OCI-LY7 (cell line): Measurements from ENCODE around the gene ABHD6. TPM values are rescaled to one million over a fixed set of nuclear protein-coding genes. Genes with fewer than 3 reads are reported as not detected.

Experiments
- BruUV-seq: library from RNA; stranded (reverse); fragments of 400-500 nt; replicated peaks from 2 replicates; lab custom pipeline; 2021; lab: Mats Ljungman, UMichigan
- CTCF ChIA-PET: fragments of 300-600 bp; sonication (Branson Sonifier 250); formaldehyde crosslinking; loops from one replicate; lab custom pipeline; 2022; ENCODE audit warnings: antibody characterized with exemption; ENCODE audit not compliant: unreplicated experiment; lab: Charles Lee
- POLR2A ChIA-PET: fragments of 300-600 bp; sonication (Branson Sonifier 250); formaldehyde crosslinking; loops from one replicate; lab custom pipeline; 2022; ENCODE audit warnings: antibody characterized with exemption; lab: Charles Lee
- DNase-seq: peaks from one replicate; pipeline ENCODE4 v3.0.0-alpha.2; 2015; ENCODE audit warnings: low spot score
- H2AFZ ChIP-seq: fragments of 200-600 bp; sonication (generic), shearing (Covaris generic); 2 replicates; pipeline ENCODE4 v1.6.1; 2014; ENCODE audit warnings: mild to moderate bottlenecking, antibody characterized with exemption, low read length, moderate library complexity
- H3K27ac ChIP-seq: fragments of 200-600 bp; sonication (generic); 2 replicates; pipeline ENCODE4 v1.5.1; 2014; ENCODE audit warnings: mixed run types, low read depth, mild to moderate bottlenecking, moderate library complexity, low read length, inconsistent platforms; ENCODE audit not compliant: poor library complexity, severe bottlenecking
- H3K36me3 ChIP-seq: fragments of 200-600 bp; sonication (generic); 2 replicates; pipeline ENCODE4 v1.6.1; 2014; ENCODE audit warnings: mild to moderate bottlenecking, antibody characterized with exemption, low read length, moderate library complexity, mixed read lengths; ENCODE audit not compliant: insufficient read depth
- H3K4me1 ChIP-seq: fragments of 200-600 bp; sonication (generic); 2 replicates; pipeline ENCODE4 v1.5.1; 2014; ENCODE audit warnings: mild to moderate bottlenecking, low read length; ENCODE audit not compliant: insufficient read depth, poor library complexity, severe bottlenecking
- H3K4me2 ChIP-seq: fragments of 200-600 bp; sonication (generic); 2 replicates; pipeline ENCODE4 v1.6.1; 2014; ENCODE audit warnings: mild to moderate bottlenecking, low read length
- H3K4me3 ChIP-seq: fragments of 200-600 bp; sonication (generic); 2 replicates; pipeline ENCODE4 v1.5.1; 2014; ENCODE audit warnings: mild to moderate bottlenecking, low read depth, low read length; ENCODE audit not compliant: poor library complexity, severe bottlenecking
- H3K79me2 ChIP-seq: fragments of 200-600 bp; sonication (generic); 2 replicates; pipeline ENCODE4 v1.6.1; 2016; ENCODE audit warnings: low read depth, mild to moderate bottlenecking, low read length, moderate library complexity, mixed read lengths; ENCODE audit not compliant: insufficient read depth
- H3K9me2 ChIP-seq: fragments of 200-600 bp; sonication (generic); 2 replicates; pipeline ENCODE4 v1.6.1; 2016; ENCODE audit warnings: mild to moderate bottlenecking, low read length, mixed read lengths; ENCODE audit not compliant: insufficient read depth
- H3K9me3 ChIP-seq: fragments of 200-600 bp; sonication (generic); 2 replicates; pipeline ENCODE4 v1.6.1; 2014; ENCODE audit warnings: mild to moderate bottlenecking, mixed run types, low read length, mixed read lengths
- H4K20me1 ChIP-seq: fragments of 200-600 bp; sonication (generic); 2 replicates; pipeline ENCODE4 v1.6.1; 2014; ENCODE audit warnings: mild to moderate bottlenecking, antibody characterized with exemption, low read length, moderate library complexity, mixed read lengths; ENCODE audit not compliant: insufficient read depth
- CTCF ChIP-seq: fragments of 200-600 bp; sonication (generic); conservative IDR thresholded peaks from 2 replicates; pipeline ENCODE4 v1.5.1; 2014; ENCODE audit warnings: mild to moderate bottlenecking, antibody characterized with exemption, low read length, moderate library complexity, mixed read lengths
- EZH2phosphoT487 ChIP-seq: fragments of 200-600 bp; sonication (generic); IDR thresholded peaks from 2 replicates; pipeline ENCODE4 v1.6.1; 2018; ENCODE audit warnings: low read depth, borderline replicate concordance, mild to moderate bottlenecking, mixed run types, antibody characterized with exemption, low read length, moderate library complexity, mixed read lengths
- intact Hi-C: fragments of 100-400 bp; cut with micrococcal nuclease; formaldehyde crosslinking; loops from one replicate; pipeline ENCODE4 v1.10.0; 2022; ENCODE audit not compliant: unreplicated experiment
- total RNA-seq, 2 experiments: library from RNA; depleted of rRNA in 1 of 2; stranded (reverse); fragments of >200 nt in 1 of 2; shearing (Covaris generic) in 1 of 2; gene quantifications; 2 replicates each; pipeline ENCODE4 v1.2.3, GENCODE V29; 2014 to 2022

The ABHD6 gene
- total RNA-seq, 2 experiments from 2014 or later = 5.8 to 10.7 TPM

DNA sequence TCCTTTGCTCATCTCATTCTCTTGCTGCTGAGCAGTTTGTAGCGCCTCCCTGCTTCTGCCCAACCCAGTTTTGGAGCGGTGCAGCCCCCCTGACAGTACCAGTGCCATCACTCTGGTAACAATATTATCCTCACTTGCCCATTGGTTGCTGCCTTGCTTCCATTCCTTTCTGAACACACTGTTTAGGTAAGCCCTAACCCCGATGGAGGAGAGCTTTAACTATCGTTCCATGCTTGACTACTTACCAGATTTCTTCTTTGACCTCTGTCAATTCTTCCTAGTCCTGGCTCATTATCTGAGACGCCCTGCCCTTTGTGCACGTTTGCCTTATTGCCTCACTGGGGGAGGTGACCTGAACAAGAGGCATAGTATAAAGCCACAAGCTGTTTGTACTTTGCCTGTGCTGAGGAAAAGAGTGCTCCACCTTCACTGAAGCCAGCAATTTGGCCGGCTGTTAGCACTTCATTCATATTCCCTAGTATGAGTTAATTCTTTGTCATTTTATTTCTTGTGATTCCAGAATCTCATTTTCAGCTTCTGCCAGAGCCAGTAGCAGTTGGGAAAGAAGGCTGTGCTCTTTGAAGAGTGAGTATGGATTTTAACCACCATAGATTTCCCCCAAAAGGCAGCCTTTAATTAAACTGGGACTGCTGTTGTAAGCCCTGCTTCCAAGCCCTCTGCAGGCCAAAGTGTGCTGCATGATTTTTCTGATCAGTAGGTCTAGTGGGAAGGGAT lies 11.9 kb downstream of the ABHD6 start:
- no peaks in the 10 kb centered on the region for H3K36me3 ChIP-seq
- DNase-seq = no peak
- H3K4me2 ChIP-seq = no peak overlapping the region
- POLR2A ChIA-PET = interaction anchor here (0.5 kb wide), 1 partner anchor 230 kb away, joined by 4 read pairs; no protein-coding TSS in a partner anchor
- CTCF ChIA-PET = no interaction called here
- no peak overlapping the region for H3K4me3 ChIP-seq
- H3K27ac ChIP-seq = no peak overlapping the region
- no peak for TF ChIP-seq EZH2phosphoT487
- TF ChIP-seq CTCF = peak; percentile 34; the same call in 1 of the 2 replicates
- no peaks in the 10 kb centered on the region for H4K20me1 ChIP-seq
- no TSS peak for BruUV-seq
- no peaks in the 10 kb centered on the region for H3K9me2 ChIP-seq
- no peaks in the 10 kb centered on the region for H3K4me1 ChIP-seq
- no peaks in the 10 kb centered on the region for H3K79me2 ChIP-seq
- no peaks in the 10 kb centered on the region for H3K9me3 ChIP-seq
- intact Hi-C loops = no loop called here
- no peak overlapping the region for H2AFZ ChIP-seq

GRCh38 chr3:58250093-58250707 lies 12.6 kb downstream of the ABHD6 start:
- Histone ChIP-seq H3K4me1 (no peaks in the 10 kb centered on the region), H2AFZ (no peak overlapping the region), H3K79me2 (no peaks in the 10 kb centered on the region), H3K9me3 (no peaks in the 10 kb centered on the region), H3K36me3 (no peaks in the 10 kb centered on the region), H4K20me1 (no peaks in the 10 kb centered on the region), H3K4me3 (no peak overlapping the region), H3K9me2 (no peaks in the 10 kb centered on the region), H3K4me2 (no peak overlapping the region), H3K27ac (no peak overlapping the region)
- no TSS peak for BruUV-seq
- intact Hi-C loops = no loop called here
- DNase-seq = no peak
- ChIA-PET POLR2A (interaction anchor here (1.0 kb wide), 1 partner anchor 12 kb away, joined by 4 read pairs; no protein-coding TSS in a partner anchor), CTCF (no interaction called here)
- TF ChIP-seq EZH2phosphoT487 = no peak
- TF ChIP-seq CTCF = no peak

DNA sequence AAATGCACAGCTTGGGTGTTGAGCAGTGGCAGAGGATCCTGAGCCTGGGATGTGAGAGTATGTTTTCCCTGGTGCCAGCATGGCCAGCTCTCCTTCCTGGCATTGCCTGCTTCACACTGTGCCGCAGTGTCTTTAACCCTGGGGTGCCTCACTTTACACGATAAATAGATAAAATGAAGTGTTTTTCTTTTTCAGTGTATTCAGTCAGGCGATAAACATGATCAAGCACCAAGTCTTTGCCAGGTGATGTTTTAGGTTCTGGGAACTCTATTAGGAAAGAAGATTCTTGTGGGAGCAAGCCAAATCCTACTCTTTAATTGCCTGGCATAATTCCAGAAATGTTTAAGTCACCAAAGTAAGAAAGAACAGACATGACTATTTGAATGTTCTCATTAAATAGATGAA lies 14.0 kb downstream of the ABHD6 start:
- no peaks in the 10 kb centered on the region for H3K36me3 ChIP-seq
- H4K20me1 ChIP-seq = no peaks in the 10 kb centered on the region
- H3K27ac ChIP-seq = no peak overlapping the region
- no peaks in the 10 kb centered on the region for H3K9me3 ChIP-seq
- intact Hi-C loops = no loop called here
- POLR2A ChIA-PET = no interaction called here
- H3K9me2 ChIP-seq = no peaks in the 10 kb centered on the region
- no peaks in the 10 kb centered on the region for H3K79me2 ChIP-seq
- no peak for DNase-seq
- BruUV-seq = no TSS peak
- H3K4me3 ChIP-seq = no peak overlapping the region
- no peak overlapping the region for H2AFZ ChIP-seq
- no peaks in the 10 kb centered on the region for H3K4me1 ChIP-seq
- CTCF ChIA-PET = no interaction called here
- H3K4me2 ChIP-seq = no peak overlapping the region
- TF ChIP-seq EZH2phosphoT487 (no peak), CTCF (no peak)
